ENCODE measurements around the gene KAZN.

GRCh38 chr1:15028102-15028501, 429.6 kb downstream of the KAZN start:
- TF ChIP-seq TAF1 (IDR thresholded peaks at IDR 0.05; ENCODE audit: low read depth), result no peak
- no peak for TF ChIP-seq CTCF (IDR thresholded peaks at IDR 0.05; ENCODE audit: poor library complexity, severe bottlenecking)
- no peak for TF ChIP-seq REST (IDR thresholded peaks at IDR 0.05; ENCODE audit: borderline replicate concordance)
- TF ChIP-seq EP300 (conservative IDR thresholded peaks at IDR 0.05; ENCODE audit: poor library complexity, severe bottlenecking), result no peak
- no peak for TF ChIP-seq SMC3 (conservative IDR thresholded peaks at IDR 0.05; ENCODE audit: poor library complexity)
- TF ChIP-seq RAD21 (conservative IDR thresholded peaks at IDR 0.05), result no peak
- TF ChIP-seq EZH2 (IDR thresholded peaks at IDR 0.05; ENCODE audit: borderline replicate concordance, insufficient read depth, low read length, poor library complexity, severe bottlenecking), result no peak
- TF ChIP-seq MXI1 (conservative IDR thresholded peaks at IDR 0.05; ENCODE audit: poor library complexity, severe bottlenecking), result no peak
- TF ChIP-seq POLR2AphosphoS5 (IDR thresholded peaks at IDR 0.05), result no peak
